Epithelial cell of proximal tubule (primary cell): ENCODE data around the gene OR6C1. TPM values are rescaled to one million over a fixed set of nuclear protein-coding genes. Genes with fewer than 3 reads are reported as not detected.
"Not testable (repeated sequence)": the region's sequence is repeated elsewhere in the genome, so short reads cannot be mapped to it uniquely, and the experiment has no call there.

ENCODE experiments used
- DNase-seq: peaks from one replicate; pipeline ENCODE4 v3.0.0-alpha.2; 2011; ENCODE audit warnings: low read depth
- H3K4me3 ChIP-seq: 2 replicates; pipeline ENCODE4 v1.5.1; 2011; ENCODE audit warnings: low read depth, mild to moderate bottlenecking, low read length
- CTCF ChIP-seq: conservative IDR thresholded peaks from 2 replicates; pipeline ENCODE4 v1.5.1; 2012; ENCODE audit warnings: low read depth, mild to moderate bottlenecking, low read length
- total RNA-seq: library from RNA; depleted of rRNA; stranded (reverse); fragments of >200 nt; gene quantifications from 2 replicates; pipeline ENCODE4 v1.2.3, GENCODE V29; 2015

Gene OR6C1
- total RNA-seq = not detected in 2 replicates

GRCh38 chr12:55314043-55314442 is at the start of gene OR6C1:
Gene OR6C1, plus strand, starts transcription at chr12:55314343. Its CDS starts 6,257 bp downstream, at chr12:55320600.
- H3K4me3 ChIP-seq = no peak within 1 kb of the TSS
- TF ChIP-seq CTCF = no peak
- DNase-seq = no peak

- TF ChIP-seq CTCF = no peak
- DNase-seq = no peak
- no peak overlapping the region for H3K4me3 ChIP-seq
Measured at GRCh38 chr12:55280991-55281390, 33.2 kb upstream of the OR6C1 start.

GRCh38 chr12:55289999-55290398 is 24.1 kb upstream of the OR6C1 start:
- H3K4me3 ChIP-seq = no peak overlapping the region
- no peak for DNase-seq
- no peak for TF ChIP-seq CTCF

- DNase-seq = no peak
- no peak for TF ChIP-seq CTCF
- no peak within 1 kb of the TSS for H3K4me3 ChIP-seq
Measured at GRCh38 chr12:55296469-55296868, 17.7 kb upstream of the OR6C1 start, which contains the start of gene OR6C6. Gene OR6C6, minus strand, starts transcription at chr12:55296569. Its CDS starts 1,337 bp downstream, at chr12:55295232.

GRCh38 chr12:55320201-55320600 is 6.1 kb downstream of the OR6C1 start:
- no peak overlapping the region for H3K4me3 ChIP-seq
- DNase-seq = no peak
- TF ChIP-seq CTCF = no peak

- not testable (repeated sequence) for DNase-seq, H3K4me3 ChIP-seq
Measured at GRCh38 chr12:55325801-55326200, 11.7 kb downstream of the OR6C1 start.

- no peak for TF ChIP-seq CTCF
- no peak for DNase-seq
- H3K4me3 ChIP-seq = no peak within 1 kb of the TSS
Measured at GRCh38 chr12:55330446-55330845, 16.3 kb downstream of the OR6C1 start, which contains the start of gene OR6C3. Gene OR6C3, plus strand, starts transcription at chr12:55330746. Its CDS starts 955 bp downstream, at chr12:55331701.

- DNase-seq = no peak
- H3K4me3 ChIP-seq = no peak overlapping the region
- no peak for TF ChIP-seq CTCF
Measured at GRCh38 chr12:55336002-55336401, 21.9 kb downstream of the OR6C1 start.

- not testable (repeated sequence) for H3K4me3 ChIP-seq, DNase-seq
Measured at GRCh38 chr12:55355338-55355737, 41.2 kb downstream of the OR6C1 start.
